WERI-Rb-1 (cell line): ENCODE data around the gene ADAMTS2.

ENCODE experiments used
- DNase-seq: peaks from one replicate; pipeline ENCODE4 v3.0.0-alpha.2; 2020
- H3K27ac ChIP-seq: fragments of 250-450 bp; sonication (Bioruptor Pico); 2 replicates; pipeline ENCODE4 v1.5.1; 2020; ENCODE audit warnings: mild to moderate bottlenecking, moderate library complexity
- H3K27me3 ChIP-seq: fragments of 250-450 bp; sonication (Bioruptor Pico); 2 replicates; pipeline ENCODE4 v1.5.1; 2021; ENCODE audit warnings: mild to moderate bottlenecking, low read depth, moderate library complexity; ENCODE audit not compliant: insufficient read depth, severe bottlenecking
- H3K36me3 ChIP-seq: fragments of 250-450 bp; sonication (Bioruptor Pico); 2 replicates; pipeline ENCODE4 v1.5.1; 2020; ENCODE audit warnings: mild to moderate bottlenecking, moderate library complexity
- H3K4me3 ChIP-seq: 2 replicates; pipeline ENCODE4 v1.5.1; 2011; ENCODE audit warnings: low read depth, mild to moderate bottlenecking, control low read depth, low read length
- H3K9me3 ChIP-seq: fragments of 250-450 bp; sonication (Bioruptor Pico); 2 replicates; pipeline ENCODE4 v1.5.1; 2021; ENCODE audit warnings: mild to moderate bottlenecking, moderate library complexity; ENCODE audit not compliant: severe bottlenecking
- TF ChIP-seq, protein P1 (sequence below): IDR thresholded peaks from 2 replicates; pipeline ENCODE4 v1.5.1; 2011; ENCODE audit warnings: low read depth, mild to moderate bottlenecking, control low read depth, inconsistent platforms, low read length

ADAMTS2 gene

DNA sequence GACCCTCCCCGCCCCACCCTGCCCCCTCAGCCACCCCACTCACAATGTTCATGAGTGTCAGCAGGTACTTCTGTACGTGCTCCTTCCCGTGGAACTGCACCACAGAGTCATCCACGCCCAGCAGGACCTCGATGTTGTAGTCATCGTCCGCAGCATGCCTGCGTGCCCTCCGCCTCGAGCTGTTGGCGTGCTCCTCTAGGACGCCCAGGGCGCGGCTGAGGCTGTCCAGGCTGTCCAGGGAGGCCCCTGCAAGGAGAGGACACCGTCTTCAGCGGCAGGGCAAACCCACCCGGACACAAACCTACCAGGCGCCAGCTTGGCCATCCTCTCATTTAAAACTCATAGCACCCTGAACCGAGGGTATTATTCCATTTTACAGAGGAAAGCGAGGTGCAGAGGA is 137.8 kb downstream of the ADAMTS2 start:
- H3K4me3 ChIP-seq: no peak overlapping the region
- no peak for DNase-seq
- H3K9me3 ChIP-seq: no peaks in the 10 kb centered on the region
- H3K27ac ChIP-seq: no peak overlapping the region
- TF ChIP-seq, protein P1, sequence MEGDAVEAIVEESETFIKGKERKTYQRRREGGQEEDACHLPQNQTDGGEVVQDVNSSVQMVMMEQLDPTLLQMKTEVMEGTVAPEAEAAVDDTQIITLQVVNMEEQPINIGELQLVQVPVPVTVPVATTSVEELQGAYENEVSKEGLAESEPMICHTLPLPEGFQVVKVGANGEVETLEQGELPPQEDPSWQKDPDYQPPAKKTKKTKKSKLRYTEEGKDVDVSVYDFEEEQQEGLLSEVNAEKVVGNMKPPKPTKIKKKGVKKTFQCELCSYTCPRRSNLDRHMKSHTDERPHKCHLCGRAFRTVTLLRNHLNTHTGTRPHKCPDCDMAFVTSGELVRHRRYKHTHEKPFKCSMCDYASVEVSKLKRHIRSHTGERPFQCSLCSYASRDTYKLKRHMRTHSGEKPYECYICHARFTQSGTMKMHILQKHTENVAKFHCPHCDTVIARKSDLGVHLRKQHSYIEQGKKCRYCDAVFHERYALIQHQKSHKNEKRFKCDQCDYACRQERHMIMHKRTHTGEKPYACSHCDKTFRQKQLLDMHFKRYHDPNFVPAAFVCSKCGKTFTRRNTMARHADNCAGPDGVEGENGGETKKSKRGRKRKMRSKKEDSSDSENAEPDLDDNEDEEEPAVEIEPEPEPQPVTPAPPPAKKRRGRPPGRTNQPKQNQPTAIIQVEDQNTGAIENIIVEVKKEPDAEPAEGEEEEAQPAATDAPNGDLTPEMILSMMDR: no peak
- no peaks in the 10 kb centered on the region for H3K36me3 ChIP-seq
- no peaks in the 10 kb centered on the region for H3K27me3 ChIP-seq

DNA sequence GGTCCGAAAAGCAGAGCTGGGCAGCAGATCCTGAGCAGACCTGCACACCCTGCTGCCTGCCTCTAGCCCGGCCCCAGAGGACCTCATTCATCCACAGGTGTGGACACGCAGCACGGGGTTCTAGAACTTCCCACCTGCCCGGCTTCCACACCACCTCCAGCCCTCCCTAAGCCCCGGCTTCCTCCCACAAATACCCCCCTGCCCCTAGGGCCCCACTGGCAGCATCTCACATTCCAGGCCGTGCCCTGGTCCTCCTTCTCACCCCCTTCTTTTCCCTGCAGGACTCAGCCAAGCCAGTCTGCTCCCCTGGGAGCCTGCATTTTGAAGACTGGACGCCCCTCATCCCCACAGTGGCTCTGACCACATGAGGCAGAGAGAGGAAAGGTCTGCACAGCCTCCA is 138.9 kb downstream of the ADAMTS2 start:
- Histone ChIP-seq H3K9me3 (no peaks in the 10 kb centered on the region), H3K27ac (no peak overlapping the region), H3K36me3 (no peaks in the 10 kb centered on the region), H3K27me3 (no peaks in the 10 kb centered on the region), H3K4me3 (no peak overlapping the region)
- DNase-seq: no peak
- TF ChIP-seq, protein P1: no peak

DNA sequence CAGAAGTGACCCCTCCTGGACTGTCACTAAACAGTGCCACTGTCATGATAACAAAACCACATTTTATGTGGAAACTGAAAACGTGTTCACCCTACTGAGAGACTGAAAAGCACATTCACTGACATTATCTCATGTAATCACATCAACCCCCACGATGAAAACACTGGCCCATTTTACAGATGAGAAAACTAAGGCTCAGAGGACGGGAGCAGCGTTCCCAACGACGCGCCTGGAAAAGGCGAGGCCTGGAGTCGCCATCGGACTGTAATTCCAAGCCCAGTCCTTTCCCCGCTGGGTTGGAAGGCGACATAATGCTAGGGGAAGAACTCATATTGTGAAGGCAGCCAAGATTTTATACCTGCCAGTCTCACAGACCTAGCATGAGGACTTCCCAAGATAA is 140.0 kb downstream of the ADAMTS2 start:
- no peak overlapping the region for H3K27ac ChIP-seq
- no peak for DNase-seq
- H3K9me3 ChIP-seq: no peaks in the 10 kb centered on the region
- TF ChIP-seq, protein P1: no peak
- no peaks in the 10 kb centered on the region for H3K36me3 ChIP-seq
- H3K27me3 ChIP-seq: no peaks in the 10 kb centered on the region
- H3K4me3 ChIP-seq: no peak overlapping the region

DNA sequence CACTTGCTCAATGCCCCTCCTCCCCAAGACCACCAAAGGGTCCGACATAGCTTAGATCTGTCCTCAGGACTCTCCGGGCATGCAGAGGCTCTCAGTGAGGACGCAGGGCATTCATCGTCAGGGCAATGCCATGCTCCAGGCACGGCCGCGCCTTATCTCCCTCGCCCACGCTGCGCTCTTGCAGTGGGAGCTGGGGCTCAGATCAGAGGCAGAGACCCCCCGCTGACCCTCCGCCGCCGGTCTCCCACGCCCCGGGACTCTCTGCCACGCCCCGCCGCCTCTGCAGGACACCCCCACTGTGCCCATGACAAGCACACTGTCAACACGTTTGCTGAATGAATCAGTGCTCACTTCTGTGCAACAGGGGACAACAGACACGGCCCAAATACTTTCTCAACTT is 140.7 kb downstream of the ADAMTS2 start:
- Histone ChIP-seq H3K27me3 (no peaks in the 10 kb centered on the region), H3K27ac (no peak overlapping the region), H3K4me3 (no peak overlapping the region), H3K36me3 (no peaks in the 10 kb centered on the region), H3K9me3 (no peaks in the 10 kb centered on the region)
- no peak for DNase-seq
- TF ChIP-seq, protein P1: no peak

DNA sequence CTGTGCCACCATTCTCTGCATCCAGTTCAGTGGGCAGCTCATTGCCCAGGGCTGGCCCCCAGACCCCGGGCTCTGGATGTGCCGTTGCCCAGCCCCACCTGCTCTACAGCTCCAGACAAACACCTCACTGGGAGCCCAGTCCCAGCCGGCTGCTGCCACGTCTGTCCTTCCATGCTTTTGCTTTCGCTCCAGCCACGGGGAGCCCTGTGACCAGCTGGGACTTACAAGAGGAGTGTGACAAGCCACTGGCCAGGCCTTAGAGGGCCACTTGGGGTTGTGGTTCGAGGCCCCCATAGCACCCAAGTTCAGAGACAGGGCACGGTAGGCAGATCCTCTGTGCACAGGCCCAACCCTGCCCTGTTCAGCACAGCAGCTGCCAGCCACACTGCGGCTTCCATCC is 142.0 kb downstream of the ADAMTS2 start:
- H3K27ac ChIP-seq: no peak overlapping the region
- no peaks in the 10 kb centered on the region for H3K36me3 ChIP-seq
- no peaks in the 10 kb centered on the region for H3K9me3 ChIP-seq
- no peak for DNase-seq
- TF ChIP-seq, protein P1: no peak
- H3K4me3 ChIP-seq: no peak overlapping the region
- no peaks in the 10 kb centered on the region for H3K27me3 ChIP-seq

DNA sequence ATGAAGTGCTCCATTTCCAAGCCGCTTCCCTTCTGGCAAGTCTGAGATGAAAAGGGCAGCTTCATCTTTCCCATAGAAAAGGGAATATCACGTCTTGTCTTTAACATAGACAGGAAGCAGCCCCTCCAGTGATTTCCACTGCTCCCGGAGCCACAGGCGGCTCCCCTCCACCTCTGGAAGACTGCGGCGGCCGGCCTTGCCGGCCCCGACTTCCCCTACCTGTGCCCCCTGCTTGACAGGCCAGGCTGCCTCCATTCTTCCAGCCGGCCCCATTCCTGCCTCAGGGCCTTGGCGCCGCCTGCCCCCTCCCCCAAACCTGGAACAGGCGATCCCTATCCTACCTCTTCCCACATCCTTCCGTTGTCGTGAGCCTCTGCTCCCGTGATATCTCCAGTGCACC is 143.3 kb downstream of the ADAMTS2 start:
- Histone ChIP-seq H3K27ac (no peak overlapping the region), H3K36me3 (no peaks in the 10 kb centered on the region), H3K4me3 (no peak overlapping the region), H3K9me3 (no peaks in the 10 kb centered on the region), H3K27me3 (no peaks in the 10 kb centered on the region)
- DNase-seq: no peak
- TF ChIP-seq, protein P1: no peak
